HG02943 (cell line): ENCODE results near the gene MAP3K5.
A peak's percentile ranks its signal among the peaks of the same experiment; 100 is the strongest.
"Not testable (repeated sequence)": the region's sequence is repeated elsewhere in the genome, so short reads cannot be mapped to it uniquely, and the experiment has no call there.

Experiments
- ATAC-seq: cut with Tn5 transposase; IDR thresholded peaks from one replicate; pipeline ENCODE4 v1.9.1; 2021; ENCODE audit warnings: mild to moderate bottlenecking, low read depth, moderate library complexity; ENCODE audit not compliant: unreplicated experiment

MAP3K5 gene

GRCh38 chr6:136772685-136773472 lies 19.4 kb downstream of the MAP3K5 start:
- ATAC-seq: peak; percentile 45

DNA sequence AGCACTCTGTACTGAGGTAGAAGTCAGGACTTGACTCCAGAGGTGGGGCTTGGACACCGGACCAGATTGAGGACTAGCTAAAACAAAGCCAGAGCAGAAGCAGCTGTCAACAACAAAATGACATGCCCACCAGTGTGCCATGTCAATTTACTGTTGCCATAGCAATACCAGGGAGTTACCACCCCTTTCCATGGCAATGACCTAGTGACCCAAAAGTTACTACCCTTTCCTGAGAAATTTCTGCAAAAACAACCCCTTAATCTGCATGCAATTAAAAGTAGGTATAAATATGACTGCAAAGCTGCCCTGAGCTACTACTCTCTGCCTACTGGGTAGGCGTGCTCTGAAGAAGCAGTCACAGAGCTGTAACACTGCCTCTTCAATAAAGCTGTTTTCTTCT lies 21.0 kb downstream of the MAP3K5 start:
- no peak for ATAC-seq

- no peak for ATAC-seq
Observed at GRCh38 chr6:136769759-136770158, 22.5 kb downstream of the MAP3K5 start.

DNA sequence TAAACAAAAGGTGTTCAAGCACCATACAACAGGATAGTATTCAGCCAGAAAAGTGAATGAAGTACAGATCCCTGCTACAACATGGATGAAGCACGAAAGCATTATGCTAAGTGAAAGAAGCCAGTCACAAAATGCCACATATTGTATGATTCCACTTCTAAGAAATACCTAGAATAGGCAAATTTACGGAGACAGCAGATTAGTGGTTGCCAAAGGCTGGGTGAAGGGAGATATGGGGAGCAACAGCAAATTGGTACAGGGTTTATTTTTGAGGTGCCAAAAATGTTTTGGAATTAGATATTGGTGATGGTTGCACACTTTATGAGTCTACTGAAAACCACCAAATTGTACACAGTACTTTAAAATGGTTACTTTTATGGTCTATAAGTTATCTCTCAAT lies 23.2 kb downstream of the MAP3K5 start:
- no peak for ATAC-seq

DNA sequence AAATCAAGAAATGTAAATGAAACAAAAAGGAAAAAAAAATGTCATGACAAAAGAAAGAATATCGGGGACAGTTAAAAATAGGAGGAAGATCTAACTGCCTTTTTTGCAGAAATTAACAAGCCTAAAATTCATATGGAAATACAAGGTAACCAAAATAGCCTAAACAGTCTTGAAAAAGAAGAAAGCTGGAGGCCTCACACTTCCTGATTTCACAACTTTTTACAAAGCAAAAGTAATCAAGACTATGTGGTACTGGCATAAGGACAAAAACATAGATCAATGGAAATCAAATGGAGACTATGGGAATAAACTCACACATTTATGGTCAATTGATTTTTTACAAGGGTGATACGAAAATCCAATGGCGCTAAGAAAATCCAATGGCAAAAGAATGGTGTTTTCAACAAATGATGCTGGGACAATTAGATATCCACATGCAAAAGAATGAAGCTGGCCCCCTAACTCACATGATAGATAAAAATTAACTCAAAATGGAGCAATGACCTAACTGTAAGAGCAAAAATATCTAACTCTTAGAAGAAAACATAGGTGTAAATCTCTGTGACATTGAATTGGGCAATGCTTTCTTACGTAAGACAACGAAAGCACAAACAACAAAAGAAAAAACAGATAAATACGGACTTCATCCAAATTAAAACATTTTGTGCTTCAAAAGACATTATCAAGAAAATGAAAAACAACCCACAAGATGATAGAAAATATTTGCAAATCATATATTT lies 24.5 kb downstream of the MAP3K5 start:
- ATAC-seq: no peak

DNA sequence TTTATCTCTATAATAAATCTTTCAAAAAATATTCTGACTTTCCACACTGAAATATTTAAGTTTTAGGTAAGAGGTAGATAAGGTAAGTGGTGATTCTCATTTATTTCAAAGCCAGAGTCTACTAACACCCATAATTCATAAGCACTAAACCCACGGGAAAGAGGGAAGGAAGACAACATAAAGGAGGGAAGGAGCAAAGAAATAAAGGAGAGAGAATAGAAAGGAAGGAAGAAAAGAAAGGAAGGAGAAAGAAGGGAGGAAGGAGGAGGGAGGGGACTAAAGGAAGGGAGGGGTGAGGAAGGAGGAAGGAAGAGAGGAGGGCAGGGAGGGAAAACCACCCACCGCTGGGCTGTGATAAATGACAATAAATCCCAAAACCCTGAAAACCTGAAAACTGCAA lies 25.2 kb downstream of the MAP3K5 start:
- no peak for ATAC-seq

GRCh38 chr6:136766274-136766673 lies 26.0 kb downstream of the MAP3K5 start:
- no peak for ATAC-seq

GRCh38 chr6:136764517-136764993 lies 27.7 kb downstream of the MAP3K5 start:
- peak; percentile 33 for ATAC-seq

DNA sequence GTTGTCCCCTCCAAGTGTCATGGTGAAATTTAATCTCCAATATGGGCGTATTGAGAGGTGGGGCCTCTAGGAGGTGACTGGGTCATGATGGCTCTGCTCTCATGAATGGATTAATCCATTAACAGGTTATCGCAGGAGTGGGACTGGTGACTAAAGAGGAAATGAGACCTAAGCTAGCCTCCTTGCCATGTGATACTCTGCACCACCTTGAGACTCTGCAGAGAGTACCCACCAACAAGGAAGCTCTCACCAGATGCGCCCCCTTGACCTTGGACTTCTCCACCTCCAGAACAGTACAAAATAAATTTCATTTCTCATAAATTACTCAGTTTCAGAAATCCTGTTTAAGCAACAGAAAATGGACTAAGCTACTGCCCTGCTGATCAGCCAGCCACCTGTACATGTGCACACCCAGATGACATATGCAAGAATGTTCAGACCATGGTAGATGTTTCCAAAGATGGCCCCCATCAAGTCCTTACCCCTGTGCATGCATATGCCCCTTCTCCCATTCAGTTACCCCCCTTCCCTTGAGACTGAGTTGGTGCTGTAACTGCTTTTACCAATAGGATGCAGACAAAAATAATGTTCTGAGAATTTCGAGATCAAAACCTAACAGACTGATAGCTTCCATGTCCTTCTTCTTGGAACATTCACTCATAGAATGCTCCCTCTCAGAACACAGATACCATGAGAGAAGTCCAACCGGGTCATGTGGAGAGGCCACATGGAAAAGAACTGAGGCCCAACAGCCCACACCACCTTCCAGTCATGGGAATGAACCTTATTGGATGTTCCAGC lies 28.4 kb downstream of the MAP3K5 start:
- peak; percentile 39 for ATAC-seq

- peak; percentile 29 for ATAC-seq
Observed at GRCh38 chr6:136763255-136763654, 29.0 kb downstream of the MAP3K5 start.

DNA sequence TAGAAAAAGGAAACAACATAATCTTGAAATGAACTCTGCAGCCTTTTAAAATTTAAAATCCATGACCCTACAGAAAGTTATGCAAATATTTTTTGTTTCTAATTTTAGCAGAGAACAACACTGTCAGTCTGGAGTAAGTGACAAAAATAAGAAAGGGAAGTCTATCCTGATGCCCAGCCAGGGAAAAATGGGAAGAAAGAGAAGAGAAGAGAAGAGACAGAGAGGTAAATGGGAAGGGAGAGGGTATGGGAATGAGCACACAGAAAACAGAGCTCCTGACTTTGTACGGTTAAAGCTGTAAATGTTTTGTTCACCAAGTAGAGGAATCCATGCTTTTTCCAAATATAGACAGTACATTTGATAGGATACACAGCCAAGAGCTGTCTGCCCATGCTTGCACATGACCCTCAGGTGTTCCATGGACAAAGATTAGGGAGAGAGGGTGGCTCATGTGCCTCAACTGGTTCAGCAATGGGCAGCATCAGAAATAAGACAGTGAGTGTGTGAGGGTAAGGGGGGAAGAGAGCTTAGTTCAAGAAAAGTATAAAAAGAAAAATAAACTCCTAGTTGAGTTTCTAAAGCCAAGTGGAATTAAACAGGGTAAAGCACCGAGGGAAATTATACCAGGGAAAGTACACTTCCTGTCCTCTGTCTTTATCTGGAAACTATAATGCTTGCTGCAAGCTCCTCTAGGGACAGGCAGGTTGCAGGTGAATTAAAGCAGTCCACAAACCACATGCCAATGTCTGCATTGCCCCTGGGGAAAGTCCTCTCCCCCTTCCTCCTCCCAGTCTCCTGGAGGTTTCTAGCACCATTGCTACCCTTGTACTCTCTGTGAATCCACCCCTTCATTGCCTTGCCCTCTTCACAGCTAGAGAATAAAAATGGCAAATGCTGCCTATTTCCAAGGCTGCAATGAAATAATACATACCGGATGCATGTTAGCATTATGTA lies 30.0 kb downstream of the MAP3K5 start:
- ATAC-seq: no peak

GRCh38 chr6:136761227-136761922 lies 30.9 kb downstream of the MAP3K5 start:
- ATAC-seq: no peak

DNA sequence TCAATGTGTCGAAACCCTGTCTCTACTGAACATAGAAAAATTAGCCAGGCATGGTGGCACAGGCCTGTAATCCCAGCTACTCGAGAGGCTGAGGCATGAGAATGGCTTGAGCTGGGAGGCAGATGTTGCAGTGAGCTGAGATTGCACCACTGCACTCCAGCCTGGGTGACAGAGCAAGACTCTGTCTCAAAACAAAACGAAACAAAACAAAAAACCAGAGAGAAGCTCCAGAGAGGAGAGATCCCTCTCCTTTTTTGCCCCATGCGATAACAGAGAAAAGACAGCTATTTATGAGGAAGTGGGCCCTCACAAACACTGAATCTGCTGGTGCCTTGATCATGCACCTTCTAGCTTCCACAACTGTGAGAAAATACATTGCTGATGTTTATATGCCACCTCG lies 31.5 kb downstream of the MAP3K5 start:
- not testable (repeated sequence) for ATAC-seq

- no peak for ATAC-seq
Observed at GRCh38 chr6:136757150-136757549, 35.1 kb downstream of the MAP3K5 start.

DNA sequence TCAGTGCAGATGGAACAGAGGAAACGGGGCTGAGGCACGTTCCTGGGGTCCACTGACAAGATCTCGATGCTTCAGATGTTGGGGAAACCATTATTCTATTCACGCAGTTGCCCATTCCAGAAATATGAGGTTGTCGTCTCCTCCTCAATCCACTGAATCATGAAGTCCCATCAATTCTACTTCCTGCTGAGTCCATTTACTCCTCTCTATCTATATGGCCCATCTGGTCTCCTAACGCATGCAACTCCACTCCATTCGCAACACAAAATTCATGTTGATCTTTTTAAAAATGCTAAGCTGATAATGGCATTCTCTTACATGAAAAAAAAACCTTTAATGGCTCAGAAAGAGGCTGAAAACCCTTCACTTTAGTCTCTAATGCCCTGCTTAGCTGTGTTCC lies 37.5 kb downstream of the MAP3K5 start:
- ATAC-seq: no peak

DNA sequence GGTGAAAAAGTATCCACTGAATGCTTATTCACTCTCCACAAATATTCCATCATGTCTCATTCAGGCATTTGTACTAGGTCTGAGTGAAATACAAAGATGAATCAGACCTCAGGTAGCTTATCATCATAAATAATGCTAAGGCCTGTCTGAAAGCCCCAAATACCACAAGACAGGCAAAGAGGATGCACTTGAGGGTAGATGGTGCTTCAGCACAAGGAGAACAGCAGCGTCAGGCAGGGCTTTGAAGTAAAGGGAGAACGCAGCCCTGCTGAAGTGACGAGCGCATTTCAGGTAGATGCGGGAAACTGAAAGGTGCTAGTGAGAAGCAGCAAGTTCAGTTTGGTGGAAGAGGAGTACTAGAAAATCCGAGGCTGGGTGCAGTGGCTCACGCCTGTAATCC lies 38.7 kb downstream of the MAP3K5 start:
- ATAC-seq: no peak

- ATAC-seq: no peak
Observed at GRCh38 chr6:136752554-136752953, 39.7 kb downstream of the MAP3K5 start.

GRCh38 chr6:136751991-136752390 lies 40.3 kb downstream of the MAP3K5 start:
- ATAC-seq: no peak

- ATAC-seq: peak; percentile 94
Observed at GRCh38 chr6:136751522-136751956, 40.7 kb downstream of the MAP3K5 start.
